ENCODE measurements around the gene SLC6A6. TPM values are rescaled to one million over a fixed set of nuclear protein-coding genes. Genes with fewer than 3 reads are reported as not detected.
A peak's percentile ranks its signal among the peaks of the same experiment; 100 is the strongest.

The SLC6A6 gene
- total RNA-seq, 6 experiments from 2014 or later, result 1.5 to 8.2 (median 4.1) TPM

- Histone ChIP-seq H3K9me3 (no peaks in the 10 kb centered on the region), H3K4me3 (no peak overlapping the region), H3K27ac (peak overlapping the region; percentile 36 to 55 (median 40)), H3K4me1 (peaks cover 0 to 2% (median 0%) of the 10 kb centered on the region in 4 donors), H3K27me3 (peaks cover 0 to 9% of the 10 kb centered on the region in 2 donors), H3K36me3 (no peaks in the 10 kb centered on the region)
- TF ChIP-seq CTCF (IDR thresholded peaks at IDR 0.05) (no peak), POLR2A (IDR thresholded peaks at IDR 0.05) (no peak)
- DNase-seq (no peak), ATAC-seq (peak; percentile 8 to 26 (median 14))
- 60% methylated on average over 5 of the region's 10 CpGs for WGBS (ENCODE audit: insufficient coverage, low coverage, low lambda C conversion rate, missing lambda C conversion rate)
- intact Hi-C loops (cut with DNase I), result no loop called here
Observed at GRCh38 chr3:14431452-14431916, 29.1 kb downstream of the SLC6A6 start.

GRCh38 chr3:14431917-14432834, 29.8 kb downstream of the SLC6A6 start:
- H3K9me3 ChIP-seq, result no peaks in the 10 kb centered on the region
- H3K4me3 ChIP-seq, result no peak overlapping the region
- H3K36me3 ChIP-seq, result no peaks in the 10 kb centered on the region
- 80% methylated on average over 2 of the region's 14 CpGs for WGBS (ENCODE audit: insufficient coverage, low coverage, low lambda C conversion rate, missing lambda C conversion rate)
- H3K27ac ChIP-seq, result peak overlapping the region; percentile 46 to 58 (median 55)
- intact Hi-C loops (cut with DNase I), result no loop called here
- TF ChIP-seq CTCF (IDR thresholded peaks at IDR 0.05) (no peak), POLR2A (IDR thresholded peaks at IDR 0.05) (no peak)
- DNase-seq (peak; percentile 76 to 90 (median 88)), ATAC-seq (peak; percentile 77 to 84 (median 80))
- peaks cover 0 to 3% of the 10 kb centered on the region in 2 donors for H3K27me3 ChIP-seq
- H3K4me1 ChIP-seq, result peaks cover 0 to 2% (median 0%) of the 10 kb centered on the region in 4 donors

GRCh38 chr3:14433106-14433505, 30.7 kb downstream of the SLC6A6 start:
- intact Hi-C loops (cut with DNase I), result no loop called here

GRCh38 chr3:14434126-14434497, 31.7 kb downstream of the SLC6A6 start:
- TF ChIP-seq CTCF (IDR thresholded peaks at IDR 0.05) (no peak), POLR2A (IDR thresholded peaks at IDR 0.05) (no peak)
- Histone ChIP-seq H3K36me3 (no peaks in the 10 kb centered on the region), H3K27ac (peak overlapping the region in 1 of 3 donors; percentile 22), H3K4me1 (peaks cover 0 to 2% (median 0%) of the 10 kb centered on the region in 4 donors), H3K9me3 (no peaks in the 10 kb centered on the region), H3K4me3 (no peak overlapping the region), H3K27me3 (peaks cover 0 to 8% of the 10 kb centered on the region in 2 donors)
- intact Hi-C loops (cut with DNase I), result no loop called here
- DNase-seq, result no peak
- ATAC-seq, result no peak
- whole genome bisulfite sequencing (ENCODE audit: insufficient coverage, low coverage, low lambda C conversion rate, missing lambda C conversion rate), result 21% methylated on average over 3 of the region's 4 CpGs

More at GRCh38 chr3:14433106-14433505, 30.7 kb downstream of the SLC6A6 start:
- no peak overlapping the region for H3K4me3 ChIP-seq
- 67% methylated on average over 3 of the region's 8 CpGs for WGBS (ENCODE audit: insufficient coverage, low coverage, low lambda C conversion rate, missing lambda C conversion rate)
- no peaks in the 10 kb centered on the region for H3K9me3 ChIP-seq
- no peaks in the 10 kb centered on the region for H3K36me3 ChIP-seq
- DNase-seq, result no peak
- ATAC-seq, result no peak
- no peak for TF ChIP-seq POLR2A (IDR thresholded peaks at IDR 0.05)
- no peak for TF ChIP-seq CTCF (IDR thresholded peaks at IDR 0.05)
- peaks cover 0 to 2% (median 0%) of the 10 kb centered on the region in 4 donors for H3K4me1 ChIP-seq
- H3K27ac ChIP-seq, result peak overlapping the region in 2 of 3 donors; percentile 46 to 55
- H3K27me3 ChIP-seq, result peaks cover 0 to 3% of the 10 kb centered on the region in 2 donors
